ENCODE data around the gene TMSB4X. TPM values are rescaled to one million over a fixed set of nuclear protein-coding genes. Genes with fewer than 3 reads are reported as not detected.
"Not testable (repeated sequence)": the region's sequence is repeated elsewhere in the genome, so short reads cannot be mapped to it uniquely, and the experiment has no call there.

Gene TMSB4X
- total RNA-seq, 1 donor from 2014 or later = 3,112 TPM

DNA sequence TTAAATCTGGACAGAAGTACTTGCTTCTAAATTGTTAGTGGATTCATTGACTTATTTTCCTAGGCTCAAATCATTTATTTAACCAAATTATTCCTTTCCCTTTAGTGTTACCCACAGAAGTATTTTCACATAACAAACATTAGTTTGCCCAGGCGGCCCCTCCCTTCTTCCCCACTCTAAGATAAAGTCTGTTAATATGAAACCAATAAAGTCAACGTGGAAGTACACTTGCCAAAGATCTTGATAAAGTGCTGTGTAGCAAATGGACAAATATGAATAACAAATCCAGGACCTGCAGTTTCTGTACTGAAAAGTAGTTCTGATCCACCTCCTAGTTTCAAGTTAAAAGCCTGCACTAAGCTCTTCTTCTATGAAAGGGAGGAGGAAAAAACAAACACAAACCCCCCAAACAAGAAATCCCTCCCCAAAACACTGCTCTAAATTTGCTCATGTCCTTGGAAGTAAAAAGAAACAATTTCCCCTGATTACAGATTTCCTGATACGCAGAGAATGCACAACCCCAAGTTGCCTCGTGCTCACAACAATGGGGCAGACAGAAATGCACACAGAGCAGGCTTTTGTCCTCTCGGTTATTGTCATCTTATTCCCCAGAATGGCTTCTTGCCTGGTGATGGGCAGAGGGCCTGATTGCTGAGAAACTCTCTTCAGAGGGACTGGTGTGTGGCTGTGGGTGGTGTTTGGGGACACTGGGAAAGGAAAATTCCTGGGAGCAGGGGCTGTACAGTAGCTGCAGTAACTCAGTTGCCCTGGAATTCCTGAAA lies 23.2 kb downstream of the TMSB4X start:
- no peak for DNase-seq (ENCODE audit: low spot score)

GRCh38 chrX:12999422-12999821 lies 24.5 kb downstream of the TMSB4X start:
- no peak for DNase-seq (ENCODE audit: low spot score)

GRCh38 chrX:13000301-13000811 lies 25.4 kb downstream of the TMSB4X start:
- no peak for DNase-seq (ENCODE audit: low spot score)

DNA sequence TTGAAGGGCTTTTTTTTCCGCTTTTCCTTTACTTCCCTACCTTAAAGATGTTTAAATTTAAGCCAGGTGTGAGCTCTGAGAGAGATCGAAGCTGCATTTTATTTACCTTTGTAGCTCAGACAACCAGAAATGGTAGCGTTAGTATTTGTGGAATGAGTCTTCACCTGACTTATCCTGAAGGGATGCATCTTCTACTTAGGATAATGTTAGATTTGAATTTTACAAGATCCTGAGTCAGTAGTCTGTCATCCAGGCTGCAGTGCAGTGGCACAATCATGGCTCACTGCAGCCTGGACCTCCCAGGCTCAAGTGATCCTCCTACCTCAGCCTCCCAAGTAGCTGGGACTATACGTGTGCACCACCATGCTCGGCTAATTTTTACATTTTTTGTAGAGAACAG lies 26.2 kb downstream of the TMSB4X start:
- DNase-seq (ENCODE audit: low spot score) = no peak

- no peak for DNase-seq (ENCODE audit: low spot score)
Observed at GRCh38 chrX:13001961-13002671, 27.2 kb downstream of the TMSB4X start.

DNA sequence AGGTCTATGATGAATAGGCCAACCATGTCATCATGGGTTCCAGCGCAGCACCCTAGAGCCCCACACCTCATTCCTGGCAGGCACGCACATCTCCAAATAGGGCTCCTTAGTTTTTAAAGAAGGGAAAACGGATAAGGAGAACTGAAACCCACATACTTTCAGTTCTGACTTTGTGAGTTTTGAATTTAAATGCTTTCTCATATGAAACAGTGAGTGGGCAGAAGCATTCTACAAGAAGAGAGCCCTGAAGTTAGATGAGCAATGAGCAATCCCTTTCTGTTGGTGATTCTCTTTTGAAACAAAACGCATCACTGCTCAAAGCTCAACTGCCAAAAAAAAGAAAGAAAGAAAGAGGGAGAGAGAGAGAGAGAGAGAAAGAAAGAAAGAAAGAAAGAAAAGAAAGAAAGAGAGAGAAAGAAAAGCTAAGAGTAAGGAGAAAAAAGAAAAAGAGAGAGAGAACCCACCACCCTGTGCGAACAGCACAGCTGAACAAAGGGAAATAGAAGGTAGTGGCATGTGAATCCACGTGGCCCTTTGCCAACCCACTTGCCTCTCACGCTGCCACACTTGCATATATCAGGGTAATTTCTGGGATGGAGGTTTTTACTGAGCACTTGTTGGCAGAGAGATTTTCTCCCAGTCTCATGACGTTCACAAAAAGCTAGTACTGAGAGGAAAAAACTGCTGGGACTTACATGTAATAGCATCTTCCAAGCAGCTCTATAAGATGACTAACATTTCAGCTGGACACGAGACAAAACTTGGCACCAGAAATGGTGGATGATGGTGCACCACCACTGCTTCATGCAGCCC lies 31.0 kb downstream of the TMSB4X start:
- DNase-seq (ENCODE audit: low spot score) = no peak

GRCh38 chrX:13007519-13008188 lies 32.7 kb downstream of the TMSB4X start:
- DNase-seq (ENCODE audit: low spot score) = no peak

GRCh38 chrX:13008189-13008533 lies 33.3 kb downstream of the TMSB4X start:
- DNase-seq (ENCODE audit: low spot score) = no peak

- no peak for DNase-seq (ENCODE audit: low spot score)
Observed at GRCh38 chrX:13008851-13009250, 33.9 kb downstream of the TMSB4X start.

DNA sequence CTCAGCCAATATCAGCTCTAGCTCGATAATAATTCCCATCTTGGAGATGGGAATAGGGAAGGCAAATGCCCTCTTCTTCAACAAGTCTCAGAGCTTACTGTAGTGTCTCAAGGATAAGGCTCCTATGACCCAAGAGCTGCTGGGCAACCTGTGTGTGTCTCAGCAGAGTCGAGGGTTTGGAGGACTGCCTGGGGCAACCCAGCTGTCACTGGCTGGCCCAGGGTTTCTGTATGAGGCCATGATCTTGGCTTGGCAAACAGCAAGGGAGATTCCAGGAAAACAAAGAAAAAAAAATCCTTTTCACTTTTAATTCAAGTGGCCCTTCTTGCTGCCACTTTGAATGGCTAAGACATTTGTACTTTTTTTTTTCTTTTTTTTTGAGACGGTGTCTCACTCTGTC lies 34.4 kb downstream of the TMSB4X start:
- no peak for DNase-seq (ENCODE audit: low spot score)

- no peak for DNase-seq (ENCODE audit: low spot score)
Observed at GRCh38 chrX:13009844-13010243, 34.9 kb downstream of the TMSB4X start.

DNA sequence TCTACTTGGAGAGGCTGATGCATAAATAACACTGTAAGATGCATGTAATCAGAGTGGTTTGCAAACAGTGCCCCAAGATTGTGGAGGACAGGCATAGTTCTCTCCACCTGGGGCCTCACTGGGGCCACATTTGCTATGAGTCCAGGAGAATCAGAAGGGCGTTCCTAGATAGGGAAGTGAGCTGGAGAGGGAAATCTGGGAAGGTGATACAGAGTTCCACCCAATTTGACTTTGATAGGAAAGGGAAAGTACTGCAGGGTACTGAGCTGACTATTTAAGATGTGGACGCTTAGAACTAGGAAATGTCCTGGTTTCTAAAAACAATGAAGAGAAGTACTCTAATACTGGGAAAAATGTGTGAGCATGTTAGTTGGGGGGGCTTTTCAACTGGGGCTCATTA lies 35.6 kb downstream of the TMSB4X start:
- no peak for DNase-seq (ENCODE audit: low spot score)

DNA sequence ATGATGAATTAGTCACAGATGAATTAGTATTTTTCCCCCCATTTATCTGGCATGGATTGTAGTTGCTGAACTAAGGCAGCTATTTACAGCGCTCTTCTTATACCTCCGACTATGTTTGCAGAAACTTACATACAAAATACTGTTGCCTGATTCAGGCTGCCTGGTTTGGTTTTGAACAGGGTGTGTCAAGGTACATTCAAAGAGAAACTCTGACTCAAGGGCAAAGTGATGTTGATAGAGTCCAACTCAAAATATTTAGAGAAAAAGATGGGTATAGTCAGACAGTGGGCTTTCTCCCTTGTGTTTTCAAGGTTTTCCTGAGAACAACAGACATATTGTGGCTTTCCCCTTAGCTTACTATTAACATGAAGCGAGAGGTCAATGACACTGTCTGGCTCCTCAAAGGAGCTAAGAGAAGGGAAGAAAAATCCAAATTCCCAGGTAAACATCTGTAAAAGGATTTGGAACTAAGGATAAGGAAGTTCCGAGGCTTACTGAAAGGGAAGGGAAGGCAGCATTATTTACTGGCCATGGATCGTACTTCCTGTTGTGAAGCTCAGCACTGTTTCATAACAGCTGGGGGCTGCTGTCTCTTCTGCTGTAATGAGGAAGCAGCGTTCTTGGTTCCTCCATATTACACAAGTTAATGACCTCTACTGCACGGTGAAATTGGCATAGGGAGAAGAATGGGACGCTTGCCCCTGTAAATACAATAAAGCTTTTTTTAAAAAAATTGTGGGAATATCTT lies 38.6 kb downstream of the TMSB4X start:
- DNase-seq (ENCODE audit: low spot score) = no peak

- DNase-seq (ENCODE audit: low spot score) = no peak
Observed at GRCh38 chrX:13014111-13015096, 39.5 kb downstream of the TMSB4X start.

GRCh38 chrX:13015536-13016236 lies 40.8 kb downstream of the TMSB4X start:
- no peak for DNase-seq (ENCODE audit: low spot score)

GRCh38 chrX:13016731-13017130 lies 41.8 kb downstream of the TMSB4X start:
- not testable (repeated sequence) for DNase-seq (ENCODE audit: low spot score)

- DNase-seq (ENCODE audit: low spot score) = no peak
Observed at GRCh38 chrX:13022926-13023325, 48.0 kb downstream of the TMSB4X start.

DNA sequence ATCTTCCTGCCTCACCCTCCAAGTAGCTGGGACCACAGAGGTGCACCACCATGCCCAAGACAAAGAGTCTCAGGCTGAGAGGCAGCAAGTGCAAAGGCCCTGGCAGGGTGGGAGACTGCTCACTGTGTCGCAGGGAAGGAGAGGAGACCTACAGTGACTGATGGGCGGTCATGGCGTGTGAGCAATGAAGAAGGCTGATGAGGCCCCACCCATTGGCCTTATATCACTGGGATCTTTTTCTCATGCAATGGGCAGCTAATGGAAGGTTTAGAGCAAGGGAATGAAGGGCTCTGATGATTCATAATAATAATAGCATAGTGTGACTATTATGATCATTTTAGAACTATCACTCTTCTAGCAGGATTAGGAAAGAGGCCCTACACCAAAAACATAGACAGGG lies 48.7 kb downstream of the TMSB4X start:
- no peak for DNase-seq (ENCODE audit: low spot score)

GRCh38 chrX:13023979-13024378 lies 49.1 kb downstream of the TMSB4X start:
- no peak for DNase-seq (ENCODE audit: low spot score)
